SK-N-SH (cell line): ENCODE measurements around the gene PDCL2. TPM values are rescaled to one million over a fixed set of nuclear protein-coding genes. Genes with fewer than 3 reads are reported as not detected.
"Not testable (repeated sequence)": the region's sequence is repeated elsewhere in the genome, so short reads cannot be mapped to it uniquely, and the experiment has no call there.

Experiments
- CTCF ChIA-PET: fragments of 300-600, 350-600 bp; formaldehyde crosslinking; extraction: SDS; loops from one replicate; lab custom pipeline; 2021; lab: Yijun Ruan, JAX
- POLR2A ChIA-PET: fragments of 350-600 bp; sonication (Branson Sonifier 250); formaldehyde crosslinking; extraction: SDS; loops from one replicate; lab custom pipeline; 2020; ENCODE audit warnings: antibody characterized with exemption, inconsistent platforms; lab: Yijun Ruan, JAX
- DNase-seq: peaks from one replicate; pipeline ENCODE4 v3.0.0; 2012
- H2AFZ ChIP-seq: fragments of 200-600 bp; sonication (generic); 2 replicates; pipeline ENCODE4 v1.8.1; 2016; ENCODE audit warnings: antibody characterized with exemption, mild to moderate bottlenecking, low read depth
- H3F3A ChIP-seq: fragments of 200-600 bp; sonication (generic); replicated peaks from 2 replicates; pipeline ENCODE3; 2016; ENCODE audit warnings: antibody characterized with exemption, mild to moderate bottlenecking; ENCODE audit not compliant: insufficient read depth
- H3K27ac ChIP-seq, 2 experiments: fragments of 200-500 bp in 1 of 2; fragments of 200-600 bp in 1 of 2; sonication (Bioruptor generic) in 1 of 2; sonication (generic), shearing (Covaris generic) in 1 of 2; 2 replicates each; pipeline versions ENCODE4 v1.5.1 to v1.6.1; 2014 to 2016; ENCODE audit warnings: low read depth in 2 of 2, inconsistent platforms in 1 of 2, low read length in 1 of 2, mild to moderate bottlenecking in 1 of 2, mixed read lengths in 1 of 2
- H3K27me3 ChIP-seq: fragments of 200-600 bp; sonication (generic), shearing (Covaris generic); 2 replicates; pipeline ENCODE4 v1.6.1; 2016; ENCODE audit warnings: mixed run types; ENCODE audit not compliant: insufficient read depth
- H3K36me3 ChIP-seq, 2 experiments: fragments of 200-500 bp in 1 of 2; fragments of 200-600 bp in 1 of 2; sonication (Bioruptor generic) in 1 of 2; sonication (generic) in 1 of 2; replicated peaks in 1 of 2; 2 replicates each; pipeline versions ENCODE3 to v1.5.1; 2014 to 2016; ENCODE audit warnings: low read length in 1 of 2, mild to moderate bottlenecking in 1 of 2; ENCODE audit not compliant: insufficient read depth in 2 of 2, control insufficient read depth in 1 of 2
- H3K4me1 ChIP-seq, 2 experiments: fragments of 200-500 bp in 1 of 2; fragments of 200-600 bp in 1 of 2; sonication (Bioruptor generic) in 1 of 2; sonication (generic), shearing (Covaris generic) in 1 of 2; 2 replicates each; pipeline versions ENCODE4 v1.5.1 to v1.6.1; 2014 to 2016; ENCODE audit warnings: low read depth in 1 of 2, low read length in 1 of 2, mixed run types in 1 of 2; ENCODE audit not compliant: insufficient read depth in 2 of 2, control insufficient read depth in 1 of 2
- H3K4me2 ChIP-seq: fragments of 200-600 bp; sonication (generic), shearing (Covaris generic); 2 replicates; pipeline ENCODE4 v1.6.1; 2017; ENCODE audit warnings: mixed run types
- H3K4me3 ChIP-seq, 2 experiments: fragments of 200-500 bp in 1 of 2; fragments of 200-600 bp in 1 of 2; sonication (Bioruptor generic) in 1 of 2; sonication (generic), shearing (Covaris generic) in 1 of 2; 2 replicates each; pipeline versions ENCODE4 v1.5.1 to v1.8.1; 2014 to 2016; ENCODE audit warnings: low read depth in 2 of 2, inconsistent platforms in 1 of 2, low read length in 1 of 2, mild to moderate bottlenecking in 1 of 2, mixed read lengths in 1 of 2, moderate library complexity in 1 of 2
- H3K79me2 ChIP-seq: fragments of 200-600 bp; sonication (generic); 2 replicates; pipeline ENCODE4 v1.8.1; 2017; ENCODE audit warnings: mild to moderate bottlenecking; ENCODE audit not compliant: insufficient read depth
- H3K9ac ChIP-seq: fragments of 200-600 bp; sonication (generic); 2 replicates; pipeline ENCODE4 v1.6.1; 2017; ENCODE audit warnings: mixed run types
- H3K9me2 ChIP-seq: fragments of 200-600 bp; sonication (generic); 2 replicates; pipeline ENCODE4 v1.6.1; 2017; ENCODE audit warnings: mixed run types
- H3K9me3 ChIP-seq: fragments of 200-600 bp; sonication (generic); 2 replicates; pipeline ENCODE4 v1.6.1; 2017; ENCODE audit warnings: mixed run types, mild to moderate bottlenecking, moderate library complexity
- H4K20me1 ChIP-seq: fragments of 200-600 bp; sonication (generic); 2 replicates; pipeline ENCODE4 v1.6.1; 2017; ENCODE audit warnings: mild to moderate bottlenecking, mixed run types; ENCODE audit not compliant: insufficient read depth
- EP300 ChIP-seq, 2 experiments: IDR thresholded peaks; 2 replicates each; pipeline versions ENCODE4 v1.4.0 to v1.6.1; 2012; ENCODE audit warnings: borderline replicate concordance in 1 of 2, low read depth in 1 of 2, low read length in 1 of 2
- FOXJ3 ChIP-seq: sonication (generic); formaldehyde crosslinking; IDR thresholded peaks from 2 replicates; pipeline ENCODE4 v1.5.1; 2020; ENCODE audit warnings: mild to moderate bottlenecking, missing genetic modification reagents
- FOXM1 ChIP-seq: IDR thresholded peaks from 2 replicates; pipeline ENCODE4 v1.4.0; 2012; ENCODE audit warnings: low read depth, mild to moderate bottlenecking
- NFIC ChIP-seq: IDR thresholded peaks from 2 replicates; pipeline ENCODE4 v1.4.0; 2012; ENCODE audit warnings: borderline replicate concordance
- RFX5 ChIP-seq: IDR thresholded peaks from 2 replicates; pipeline ENCODE4 v1.6.1; 2012; ENCODE audit warnings: mild to moderate bottlenecking, improper control_type of control experiment, low read length
- RXRA ChIP-seq: IDR thresholded peaks from 2 replicates; pipeline ENCODE4 v1.4.0; 2012; ENCODE audit warnings: low read depth, mild to moderate bottlenecking, borderline replicate concordance
- SIN3A ChIP-seq: IDR thresholded peaks from 2 replicates; pipeline ENCODE4 v1.6.1; 2012; ENCODE audit warnings: low read depth, mild to moderate bottlenecking, low read length, moderate library complexity, borderline replicate concordance
- SMC3 ChIP-seq: IDR thresholded peaks from 2 replicates; pipeline ENCODE4 v1.6.1; 2012; ENCODE audit warnings: low read depth, low read length, improper control_type of control experiment
- TCF12 ChIP-seq: IDR thresholded peaks from 2 replicates; pipeline ENCODE4 v1.4.0; 2012
- WGBS: methylation state at CpG from one replicate; pipeline ENCODE4 v1.1.6; 2017; ENCODE audit warnings: low lambda C conversion rate; 5-methylcytosine and 5-hydroxymethylcytosine counted together
- polyA plus RNA-seq, 3 experiments: library from polyadenylated mRNA; depleted of rRNA; stranded (reverse); fragments of >200 nt; gene quantifications; 2 replicates each; pipeline ENCODE4 v1.2.3, GENCODE V29; 2012
- TF ChIP-seq, protein P1 (sequence below): fragments of 150-350 bp; IDR thresholded peaks from 2 replicates; pipeline ENCODE4 v1.6.1; 2017; ENCODE audit warnings: antibody characterized with exemption, low read length, low read depth, borderline replicate concordance
- TF ChIP-seq, protein P2 (sequence below): IDR thresholded peaks from 2 replicates; pipeline ENCODE4 v1.4.0; 2012; ENCODE audit warnings: low read depth

Gene PDCL2
- polyA plus RNA-seq, 1 of the 3 experiments (the other 2 are of a cell fraction): not detected

DNA sequence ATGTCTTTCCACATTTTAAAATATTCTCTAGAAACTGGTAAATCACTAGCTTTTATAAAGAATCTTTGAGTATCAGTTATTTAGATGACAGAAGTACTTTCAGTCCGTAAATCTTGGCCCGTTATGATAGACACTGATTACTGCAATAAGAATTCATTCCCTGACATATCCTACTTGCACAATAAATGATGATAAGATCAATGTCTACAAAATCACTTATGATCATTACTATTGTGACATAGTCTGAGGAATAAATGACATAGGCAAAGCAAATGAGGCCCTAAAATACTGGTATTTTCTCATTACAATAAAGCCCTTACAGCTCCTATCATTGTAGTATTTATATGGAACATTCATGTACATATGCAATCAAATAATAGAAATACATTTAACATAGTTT is 6.6 kb upstream of the PDCL2 start:
- CTCF ChIA-PET: no interaction called here

DNA sequence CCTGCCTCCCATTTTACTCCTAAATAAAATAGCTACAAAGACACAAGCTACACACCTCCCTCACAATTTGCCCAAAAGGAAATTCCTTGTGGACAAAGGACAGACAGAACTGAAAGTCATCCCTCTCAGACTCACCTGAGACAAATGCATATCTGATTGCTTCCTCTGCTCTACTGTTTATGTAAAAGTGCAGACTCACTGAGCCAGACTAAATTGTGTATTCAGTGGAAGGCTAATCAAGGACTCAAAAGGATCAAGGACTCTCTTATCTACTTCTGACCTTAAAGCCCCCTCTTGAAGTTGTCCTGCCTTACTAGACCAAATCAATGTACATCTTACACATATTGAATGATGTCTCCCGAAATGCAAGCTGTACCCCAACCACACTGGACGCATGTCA is 3.9 kb downstream of the PDCL2 start:
- 0 out of 2 replicates have a peak, but pooled peaks cover 5% of the 10 kb centered on the region for H3K9me3 ChIP-seq
- no peaks in the 10 kb centered on the region for H3K4me1 ChIP-seq
- no peaks in the 10 kb centered on the region for H3K36me3 ChIP-seq
- no peak overlapping the region for H3K4me2 ChIP-seq
- ChIA-PET CTCF (no interaction called here), POLR2A (no interaction called here)
- H3K4me3 ChIP-seq: no peak overlapping the region
- no peaks in the 10 kb centered on the region for H4K20me1 ChIP-seq
- no peaks in the 10 kb centered on the region for H3K79me2 ChIP-seq
- H3K27me3 ChIP-seq: no peaks in the 10 kb centered on the region
- no peak overlapping the region for H2AFZ ChIP-seq
- WGBS: 39% methylated on average over 2 of the region's 2 CpGs
- H3K9ac ChIP-seq: no peak overlapping the region
- H3K9me2 ChIP-seq: no peaks in the 10 kb centered on the region
- no peak for DNase-seq
- no peak overlapping the region for H3K27ac ChIP-seq
- no peak for TF ChIP-seq SIN3A
- TF ChIP-seq TCF12: no peak
- TF ChIP-seq FOXM1: no peak
- TF ChIP-seq RXRA: no peak
- TF ChIP-seq, protein P1, sequence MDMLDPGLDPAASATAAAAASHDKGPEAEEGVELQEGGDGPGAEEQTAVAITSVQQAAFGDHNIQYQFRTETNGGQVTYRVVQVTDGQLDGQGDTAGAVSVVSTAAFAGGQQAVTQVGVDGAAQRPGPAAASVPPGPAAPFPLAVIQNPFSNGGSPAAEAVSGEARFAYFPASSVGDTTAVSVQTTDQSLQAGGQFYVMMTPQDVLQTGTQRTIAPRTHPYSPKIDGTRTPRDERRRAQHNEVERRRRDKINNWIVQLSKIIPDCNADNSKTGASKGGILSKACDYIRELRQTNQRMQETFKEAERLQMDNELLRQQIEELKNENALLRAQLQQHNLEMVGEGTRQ: no peak
- no peak for TF ChIP-seq SMC3
- no peaks in the 10 kb centered on the region for H3F3A ChIP-seq

More for the DNA sequence above, 6.6 kb upstream of the PDCL2 start:
- Histone ChIP-seq H3K9ac (no peak overlapping the region), H3K27ac (no peak overlapping the region), H3K4me1 (no peaks in the 10 kb centered on the region), H2AFZ (no peak overlapping the region), H3K9me3 (no peaks in the 10 kb centered on the region), H3K9me2 (no peaks in the 10 kb centered on the region), H4K20me1 (no peaks in the 10 kb centered on the region), H3K4me2 (no peak overlapping the region), H3K36me3 (no peaks in the 10 kb centered on the region), H3F3A (no peaks in the 10 kb centered on the region), H3K27me3 (no peaks in the 10 kb centered on the region), H3K79me2 (no peaks in the 10 kb centered on the region), H3K4me3 (no peak overlapping the region)
- POLR2A ChIA-PET: no interaction called here
- WGBS: 85% methylated on average over 2 of the region's 2 CpGs
- DNase-seq: no peak
- TF ChIP-seq EP300 (IDR thresholded peaks at IDR 0.05; ENCODE audit: borderline replicate concordance in 1 of 2, low read depth in 1 of 2, low read length in 1 of 2): no peak
- TF ChIP-seq FOXJ3 (CRISPR knock-in tag): no peak
- TF ChIP-seq RFX5: no peak
- TF ChIP-seq NFIC: no peak
- TF ChIP-seq, protein P2, sequence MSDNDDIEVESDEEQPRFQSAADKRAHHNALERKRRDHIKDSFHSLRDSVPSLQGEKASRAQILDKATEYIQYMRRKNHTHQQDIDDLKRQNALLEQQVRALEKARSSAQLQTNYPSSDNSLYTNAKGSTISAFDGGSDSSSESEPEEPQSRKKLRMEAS: no peak

DNA sequence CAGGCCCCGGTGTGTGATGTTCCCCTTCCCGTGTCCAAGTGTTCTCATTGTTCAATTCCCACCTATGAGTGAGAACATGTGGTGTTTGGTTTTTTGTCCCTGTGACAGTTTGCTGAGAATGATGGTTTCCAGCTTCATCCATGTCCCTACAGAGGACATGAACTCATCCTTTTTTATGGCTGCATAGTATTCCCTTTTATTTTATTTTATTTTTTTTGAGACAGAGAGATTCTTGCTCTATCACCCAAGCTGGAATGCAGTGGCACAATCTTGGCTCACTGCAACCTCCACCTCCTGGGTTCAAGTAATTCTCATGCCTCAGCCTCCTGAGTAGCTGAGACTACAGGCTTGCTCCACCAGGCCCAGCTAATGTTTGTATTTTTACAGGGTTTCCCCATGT is 9.3 kb downstream of the PDCL2 start:
- 84% methylated on average over 2 of the region's 2 CpGs for WGBS
- H3K4me3 ChIP-seq, H3K27ac ChIP-seq, POLR2A ChIA-PET, H3K9me2 ChIP-seq, DNase-seq, CTCF ChIA-PET, H3K4me2 ChIP-seq, H3K9me3 ChIP-seq, H2AFZ ChIP-seq, H3F3A ChIP-seq, H4K20me1 ChIP-seq, H3K27me3 ChIP-seq, H3K4me1 ChIP-seq, H3K79me2 ChIP-seq, H3K9ac ChIP-seq, H3K36me3 ChIP-seq: not testable (repeated sequence)
